Mucosa of descending colon (tissue), 3 donors: Measurements from ENCODE around the gene ZNF646. TPM values are rescaled to one million over a fixed set of nuclear protein-coding genes. Genes with fewer than 3 reads are reported as not detected.
A peak's percentile ranks its signal among the peaks of the same experiment; 100 is the strongest.

ENCODE experiments used
- ATAC-seq: fragments of 200-7000 bp; cut with Tn5 transposase; one replicate; pipeline ENCODE4 v1.9.1; 2020; ENCODE audit warnings: mild to moderate bottlenecking, moderate library complexity
- DNase-seq, 3 donors: peaks; one replicate each; pipeline ENCODE4 v3.0.0-alpha.2; 2020
- H3K36me3 ChIP-seq: fragments of 200-600 bp; one replicate; pipeline ENCODE4 v1.8.0; 2021; ENCODE audit warnings: low read depth, mild to moderate bottlenecking
- H3K4me1 ChIP-seq: fragments of 200-600 bp; one replicate; pipeline ENCODE4 v1.8.0; 2021; ENCODE audit warnings: low read depth, mild to moderate bottlenecking
- H3K4me3 ChIP-seq: fragments of 200-600 bp; one replicate; pipeline ENCODE4 v1.8.0; 2021; ENCODE audit warnings: mild to moderate bottlenecking
- H3K9me3 ChIP-seq: fragments of 200-600 bp; one replicate; pipeline ENCODE4 v1.8.0; 2021; ENCODE audit warnings: mild to moderate bottlenecking
- CTCF ChIP-seq: fragments of 200-600 bp; IDR thresholded peaks from one replicate; pipeline ENCODE4 v1.8.0; 2022; ENCODE audit warnings: antibody characterized with exemption, mild to moderate bottlenecking
- intact Hi-C, 2 donors: fragments of 100-400 bp; cut with DNase I in 1 of 2; cut with micrococcal nuclease in 1 of 2; formaldehyde crosslinking; loops; one replicate each; pipeline versions ENCODE4 v1.11.0 to v1.11.1; 2022; cut with DNase I, micrococcal nuclease
- total RNA-seq, 3 donors: library from RNA; stranded (reverse); fragmentation: NEBNext Ultra II Directional in 2 of 3; extraction: Animal tissue kit (Norgen Biotek cat#: 25700) in 2 of 3; gene quantifications; one replicate each; pipeline versions ENCODE4 v1.2.1 to v1.2.4, GENCODE V29; 2021 to 2023
- donor health status: DM: no; HTN: no; CAD: no; lungs with moderate emphysema.
- donor health status: DM: no; HTN: no; CAD: no.
- donor health status: DM: no; HTN: yes; CAD: no.

The ZNF646 gene
- total RNA-seq, 3 donors from 2014 or later, result 19.1 to 20.3 (median 20.0) TPM

- H3K9me3 ChIP-seq, result no peaks in the 10 kb centered on the region
- DNase-seq (no peak), ATAC-seq (no peak)
- intact Hi-C loops, result no loop called here
- H3K36me3 ChIP-seq, result no peaks in the 10 kb centered on the region
- H3K4me3 ChIP-seq, result no peak overlapping the region
- H3K4me1 ChIP-seq, result peaks cover 12% of the 10 kb centered on the region
- TF ChIP-seq CTCF, result no peak
Observed at GRCh38 chr16:31067342-31067741, 6.9 kb upstream of the ZNF646 start.

- no peak overlapping the region for H3K4me3 ChIP-seq
- no peaks in the 10 kb centered on the region for H3K9me3 ChIP-seq
- ATAC-seq, result no peak
- H3K36me3 ChIP-seq, result no peaks in the 10 kb centered on the region
- peaks cover 17% of the 10 kb centered on the region for H3K4me1 ChIP-seq
- TF ChIP-seq CTCF, result no peak
- intact Hi-C loops, result loop anchor here (2.0 to 10.0 kb wide), 2 partner anchors 39 to 87 kb away; partner anchors contain the start of genes HSD3B7 (in 1 of the 2) and STX4 (in 1 of the 2)
- peak in 1 of 3 donors; percentile 30 for DNase-seq
Observed at GRCh38 chr16:31071861-31072260, 2.4 kb upstream of the ZNF646 start.

GRCh38 chr16:31072540-31073141, 1.6 kb upstream of the ZNF646 start:
- ATAC-seq, result peak; percentile 5
- no peaks in the 10 kb centered on the region for H3K36me3 ChIP-seq
- no peaks in the 10 kb centered on the region for H3K9me3 ChIP-seq
- DNase-seq, result peak in 1 of 3 donors; percentile 48
- no peak for TF ChIP-seq CTCF
- intact Hi-C loops, result loop anchor here (2.0 to 10.0 kb wide), 2 partner anchors 40 to 88 kb away; partner anchors contain the start of genes HSD3B7 (in 1 of the 2) and STX4 (in 1 of the 2)
- H3K4me1 ChIP-seq, result peaks cover 17% of the 10 kb centered on the region
- H3K4me3 ChIP-seq, result peak overlapping the region; percentile 86

- no peaks in the 10 kb centered on the region for H3K36me3 ChIP-seq
- no peak for TF ChIP-seq CTCF
- peaks cover 17% of the 10 kb centered on the region for H3K4me1 ChIP-seq
- DNase-seq (peak; percentile 93 to 97 (median 93)), ATAC-seq (peak; percentile 88)
- no peaks in the 10 kb centered on the region for H3K9me3 ChIP-seq
- H3K4me3 ChIP-seq, result peak overlapping the region; percentile 86
- intact Hi-C loops, result loop anchor here (2.0 to 10.0 kb wide), 2 partner anchors 41 to 89 kb away; partner anchors contain the start of genes HSD3B7 (in 1 of the 2) and STX4 (in 1 of the 2)
Observed at GRCh38 chr16:31073142-31073969, 866 bp upstream of the ZNF646 start.

GRCh38 chr16:31074814-31075183, 577 bp downstream of the ZNF646 start:
- no peak for TF ChIP-seq CTCF
- Histone ChIP-seq H3K36me3 (no peaks in the 10 kb centered on the region), H3K4me1 (peaks cover 17% of the 10 kb centered on the region), H3K9me3 (no peaks in the 10 kb centered on the region), H3K4me3 (peak overlapping the region; percentile 86)
- intact Hi-C loops, result loop anchor here in 1 of 2 donors (10.0 kb wide), 1 partner anchor 90 kb away; the partner anchor contains the start of gene HSD3B7
- ATAC-seq (no peak), DNase-seq (no peak)
